HepG2 (cell line): ENCODE data around the gene P2RX6. TPM values are rescaled to one million over a fixed set of nuclear protein-coding genes. Genes with fewer than 3 reads are reported as not detected.

Experiments
- ATAC-seq: fragments of 200-7000 bp; cut with Tn5 transposase; 3 replicates; pipeline ENCODE4 v1.9.1; 2020; ENCODE audit warnings: mild to moderate bottlenecking, moderate library complexity
- Bru-seq: library from RNA; stranded (reverse); fragments of 400-500 nt; gene quantifications from one replicate; lab custom pipeline; 2021; lab: Mats Ljungman, UMichigan
- BruChase-seq, 2 experiments: library from RNA; stranded (reverse); fragments of 400-500 nt; gene quantifications; one replicate each; lab custom pipeline; 2021; lab: Mats Ljungman, UMichigan
- BruUV-seq: library from RNA; stranded (reverse); fragments of 400-500 nt; replicated peaks from 2 replicates; lab custom pipeline; 2021; lab: Mats Ljungman, UMichigan
- CTCF ChIA-PET: fragments of 300-600 bp; formaldehyde crosslinking; extraction: SDS; loops from one replicate; lab custom pipeline; 2021; ENCODE audit warnings: low total read pairs, inconsistent platforms, low intra/inter-chr PET ratio; lab: Yijun Ruan, JAX
- POLR2A ChIA-PET: fragments of 350-600 bp; sonication (Branson Sonifier 250); formaldehyde crosslinking; loops from one replicate; lab custom pipeline; 2020; ENCODE audit warnings: antibody characterized with exemption, inconsistent platforms; lab: Yijun Ruan, JAX
- DNase-seq: peaks from one replicate; pipeline ENCODE4 v3.0.0-alpha.2; 2015; ENCODE audit warnings: low spot score
- FAIRE-seq: peaks from 3 replicates; lab custom pipeline; 2011; peaks lifted over from hg19 to GRCh38; lab: Jason Lieb, UNC
- H2AFZ ChIP-seq: one replicate; pipeline ENCODE4 v1.6.1; 2011; ENCODE audit warnings: low read length, inconsistent platforms
- H3K27ac ChIP-seq: fragments of 300-600 bp; 3 replicates; pipeline ENCODE4 v1.8.0; 2011; ENCODE audit warnings: mixed run types, mild to moderate bottlenecking, mixed read lengths, low read length, inconsistent platforms; ENCODE audit not compliant: insufficient read depth; ENCODE audit errors: extremely low read length
- H3K27me3 ChIP-seq, 2 experiments: fragments of 200-600 bp in 1 of 2; 2 replicates in 1 of 2; 3 replicates in 1 of 2; pipeline versions ENCODE4 v1.6.0 to v1.8.0; 2011; ENCODE audit warnings: low read length in 2 of 2, mild to moderate bottlenecking in 2 of 2, moderate library complexity in 2 of 2, inconsistent platforms in 1 of 2; ENCODE audit not compliant: insufficient read depth in 2 of 2, control insufficient read depth in 1 of 2
- H3K36me3 ChIP-seq, 2 experiments: fragments of 200-600 bp in 1 of 2; replicated peaks in 1 of 2; 2 replicates in 1 of 2; 3 replicates in 1 of 2; pipeline versions ENCODE4 v1.5.1 to v1.8.0; 2011; ENCODE audit warnings: low read length in 2 of 2, inconsistent platforms in 1 of 2; ENCODE audit not compliant: insufficient read depth in 2 of 2, control insufficient read depth in 1 of 2
- H3K4me1 ChIP-seq: 2 replicates; pipeline ENCODE4 v1.5.1; 2012; ENCODE audit warnings: low read length, inconsistent platforms; ENCODE audit not compliant: insufficient read depth
- H3K4me2 ChIP-seq: 2 replicates; pipeline ENCODE4 v1.6.0; 2011; ENCODE audit warnings: low read depth, low read length, inconsistent platforms
- H3K4me3 ChIP-seq, 3 experiments: fragments of 200-600 bp in 1 of 3; sonication (generic), shearing (Covaris generic) in 1 of 3; replicated peaks in 1 of 3; 2 replicates each; pipeline ENCODE4 v1.5.1; 2011 to 2016; ENCODE audit warnings: low read length in 3 of 3, inconsistent platforms in 2 of 3, low read depth in 2 of 3, mild to moderate bottlenecking in 2 of 3, control low read depth in 1 of 3, mixed read lengths in 1 of 3; ENCODE audit not compliant: insufficient read depth in 1 of 3
- H3K79me2 ChIP-seq: one replicate; pipeline ENCODE4 v1.6.1; 2011; ENCODE audit warnings: low read length, inconsistent platforms; ENCODE audit not compliant: insufficient read depth
- H3K9ac ChIP-seq: 2 replicates; pipeline ENCODE4 v1.6.0; 2011; ENCODE audit warnings: mild to moderate bottlenecking, low read depth, low read length, inconsistent platforms; ENCODE audit not compliant: insufficient read depth
- H3K9me3 ChIP-seq: 2 replicates; pipeline ENCODE4 v1.5.1; 2012; ENCODE audit warnings: mild to moderate bottlenecking, low read length
- H4K20me1 ChIP-seq: 2 replicates; pipeline ENCODE4 v1.6.0; 2011; ENCODE audit warnings: inconsistent platforms, mild to moderate bottlenecking, low read length, moderate library complexity; ENCODE audit not compliant: insufficient read depth
- ELF3 ChIP-seq: IDR thresholded peaks from 2 replicates; pipeline ENCODE4 v1.6.1; 2016; ENCODE audit warnings: missing genetic modification reagents, missing compliant biosample characterization
- EP300 ChIP-seq, 3 experiments: sonication (generic) in 1 of 3; formaldehyde crosslinking in 1 of 3; IDR thresholded peaks; 2 replicates each; pipeline versions ENCODE4 v1.5.1 to v1.6.1; 2011 to 2020; ENCODE audit warnings: low read depth in 2 of 3, low read length in 2 of 3, borderline replicate concordance in 1 of 3, improper control_type of control experiment in 1 of 3, mild to moderate bottlenecking in 1 of 3, missing genetic modification reagents in 1 of 3, moderate library complexity in 1 of 3
- KLF6 ChIP-seq: IDR thresholded peaks from 2 replicates; pipeline ENCODE4 v1.8.0; 2016; ENCODE audit warnings: missing biosample characterization, missing genetic modification reagents
- NR2F6 ChIP-seq, 2 experiments: IDR thresholded peaks; 2 replicates each; pipeline ENCODE4 v1.6.1; 2016; ENCODE audit warnings: antibody characterized with exemption in 1 of 2, mild to moderate bottlenecking in 1 of 2
- PITX1 ChIP-seq: sonication (generic); formaldehyde crosslinking; IDR thresholded peaks from 2 replicates; pipeline ENCODE4 v1.5.1; 2020; ENCODE audit warnings: mild to moderate bottlenecking, missing genetic modification reagents
- TARDBP ChIP-seq: sonication (generic); formaldehyde crosslinking; IDR thresholded peaks from 2 replicates; pipeline ENCODE4 v1.8.0; 2022; ENCODE audit warnings: mild to moderate bottlenecking, missing genetic modification reagents
- ZKSCAN8 ChIP-seq: IDR thresholded peaks from 2 replicates; pipeline ENCODE4 v1.6.1; 2016; ENCODE audit warnings: borderline replicate concordance, missing genetic modification reagents, missing compliant biosample characterization
- WGBS: methylation state at CpG from one replicate; pipeline ENCODE4 v1.1.6; 2017; ENCODE audit warnings: low lambda C conversion rate; 5-methylcytosine and 5-hydroxymethylcytosine counted together
- in situ Hi-C: cut with HindIII; loops from 2 replicates; pipeline ENCODE4 v1.10.0; 2017; ENCODE audit warnings: low pct_unique_long_range_greater_than_20kb; ENCODE audit not compliant: extremely low pct_ligation_motif_present
- intact Hi-C: fragments of 100-400 bp; cut with micrococcal nuclease; formaldehyde crosslinking; loops from one replicate; pipeline ENCODE4 v1.10.0; 2022; ENCODE audit not compliant: unreplicated experiment
- long read RNA-seq, 2 experiments: library from RNA in 1 of 2; library from polyadenylated mRNA in 1 of 2; stranded (forward) in 1 of 2; unstranded in 1 of 2; transcript quantifications; one replicate each; pipeline ENCODE4 v2.0.0, GENCODE V29; 2019 to 2022
- polyA minus RNA-seq, 3 experiments: library from RNA; depleted of rRNA, polyadenylated mRNA; stranded (reverse); fragments of >200 nt; gene quantifications; 2 replicates each; pipeline ENCODE4 v1.2.3, GENCODE V29; 2011; ENCODE audit warnings: low replicate concordance in 1 of 3
- polyA plus RNA-seq, 8 experiments: library from polyadenylated mRNA; depleted of rRNA in 3 of 8; stranded (reverse) in 7 of 8; unstranded in 1 of 8; fragments of >200 nt; fragmentation: Illumina TruSeq in 4 of 8; extraction: Trizol in 4 of 8; gene quantifications; 2 replicates each; pipeline versions ENCODE4 v1.2.1 to v1.2.3, GENCODE V29; 2011 to 2016; ENCODE audit warnings: low read depth in 4 of 8, missing spikeins in 1 of 8, mixed read lengths in 1 of 8; ENCODE audit not compliant: insufficient read depth in 1 of 8
- total RNA-seq, 5 experiments: library from RNA; depleted of rRNA; stranded (reverse); fragments of >200 nt; fragmentation: Illumina TruSeq; extraction: Trizol; gene quantifications; 2 replicates each; pipeline ENCODE4 v1.2.3, GENCODE V29; 2016; ENCODE audit warnings: low read depth in 1 of 5
- TF ChIP-seq, protein P1 (sequence below): sonication (generic); formaldehyde crosslinking; IDR thresholded peaks from 2 replicates; pipeline ENCODE4 v1.4.0; 2020; ENCODE audit warnings: missing genetic modification reagents
- TF ChIP-seq, protein P2 (sequence below): sonication (generic); formaldehyde crosslinking; conservative IDR thresholded peaks from 2 replicates; pipeline ENCODE4 v1.4.0; 2020; ENCODE audit warnings: missing genetic modification reagents

P2RX6 gene
- total RNA-seq (2016; rRNA removed; fragmentation: Illumina TruSeq; extraction: Trizol) (0.04 TPM in 1 of 2 replicates, not detected in the other), polyA plus RNA-seq (2011; rRNA removed) (0.12 and 0.20 TPM in 2 replicates), polyA minus RNA-seq (2011; rRNA and poly(A)+ RNA removed; ENCODE audit: low replicate concordance) (0.46 and 5.4 TPM in 2 replicates), Bru-seq, nascent RNA (percentile 14 among the genes with signal in this experiment), BruChase-seq, experiment 1, labeled RNA remaining after a 6-hour chase (percentile 11 among the genes with signal in this experiment), BruChase-seq, experiment 2, labeled RNA remaining after a 2-hour chase (percentile 7 among the genes with signal in this experiment)
- not detected in 2 replicates for total RNA-seq (2016; cell fraction: cytosol; rRNA removed; fragmentation: Illumina TruSeq; extraction: Trizol; ENCODE audit: low read depth)
- not detected in 2 replicates for total RNA-seq (2016; cell fraction: insoluble cytoplasmic fraction; rRNA removed; fragmentation: Illumina TruSeq; extraction: Trizol)
- not detected in 2 replicates for total RNA-seq (2016; cell fraction: membrane; rRNA removed; fragmentation: Illumina TruSeq; extraction: Trizol)
- total RNA-seq (2016; cell fraction: nucleus; rRNA removed; fragmentation: Illumina TruSeq; extraction: Trizol) = not detected in 2 replicates
- 0.06 and 0.19 TPM in 2 replicates for polyA plus RNA-seq (2011; cell fraction: cytosol; rRNA removed)
- 0.66 and 1.2 TPM in 2 replicates for polyA plus RNA-seq (2011; cell fraction: nucleus; rRNA removed)
- 0.07 and 0.25 TPM in 2 replicates for polyA plus RNA-seq (2012)
- polyA plus RNA-seq (2016; cell fraction: cytosol; fragmentation: Illumina TruSeq; extraction: Trizol; ENCODE audit: low read depth) = not detected in 2 replicates
- polyA plus RNA-seq (2016; cell fraction: insoluble cytoplasmic fraction; fragmentation: Illumina TruSeq; extraction: Trizol; ENCODE audit: low read depth) = not detected in 2 replicates
- polyA plus RNA-seq (2016; cell fraction: membrane; fragmentation: Illumina TruSeq; extraction: Trizol; ENCODE audit: low read depth) = not detected in 2 replicates
- not detected in 2 replicates for polyA plus RNA-seq (2016; cell fraction: nucleus; fragmentation: Illumina TruSeq; extraction: Trizol; ENCODE audit: insufficient read depth, low read depth)
- polyA minus RNA-seq (2011; cell fraction: cytosol; rRNA and poly(A)+ RNA removed) = not detected in 2 replicates
- 0.50 TPM in 1 of 2 replicates, not detected in the other for polyA minus RNA-seq (2011; cell fraction: nucleus; rRNA and poly(A)+ RNA removed)
- long read RNA-seq, experiment 1 = 0 reads
- long read RNA-seq, experiment 2 = 0 reads

DNA sequence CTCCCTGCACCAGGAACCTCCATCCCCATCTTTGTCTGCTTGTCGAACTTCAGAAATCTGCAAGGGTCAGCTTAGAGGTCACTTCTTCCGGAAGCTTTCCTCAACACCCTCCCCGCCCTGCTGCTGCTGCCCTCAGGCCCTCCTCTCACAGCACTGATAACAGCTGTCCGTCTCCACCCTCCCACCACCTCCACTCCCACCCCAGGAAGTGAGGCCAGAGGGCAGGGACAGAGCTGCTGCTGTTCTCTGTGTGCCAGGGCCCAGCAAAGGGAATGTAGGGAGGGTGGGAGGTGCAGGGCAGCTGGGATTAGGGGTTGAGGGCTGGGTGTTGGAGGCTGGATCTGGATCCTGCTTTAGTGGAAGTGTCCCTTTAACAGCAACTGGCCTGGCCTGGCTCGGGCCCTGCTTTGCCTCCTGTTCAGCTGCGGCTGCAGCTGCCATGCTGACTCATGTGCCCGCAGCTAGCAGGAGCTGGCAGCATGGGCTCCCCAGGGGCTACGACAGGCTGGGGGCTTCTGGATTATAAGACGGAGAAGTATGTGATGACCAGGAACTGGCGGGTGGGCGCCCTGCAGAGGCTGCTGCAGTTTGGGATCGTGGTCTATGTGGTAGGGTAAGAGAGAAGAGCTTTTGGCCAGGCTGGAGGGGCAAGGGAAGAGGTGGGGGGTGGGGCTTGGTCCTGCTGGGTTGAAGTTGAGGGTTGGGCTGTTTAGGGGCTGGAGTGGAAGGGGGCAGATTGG lies at the start of gene P2RX6:
TSS of gene P2RX6 (plus strand) at position 440 of the 740 bp plus-strand sequence. CDS start at position 450, 10 bp downstream.
- Histone ChIP-seq H3K27ac (no peak within 1 kb of the TSS), H3K36me3 (no peaks in the 10 kb centered on the region), H3K4me1 (peaks cover 51% of the 10 kb centered on the region), H3K4me3 (peak within 1 kb of the TSS; percentile 40 to 67 (median 45); a peak in 5 of 6 replicates), H3K4me2 (peak within 1 kb of the TSS; percentile 85), H4K20me1 (no peaks in the 10 kb centered on the region), H2AFZ (no peak within 1 kb of the TSS), H3K79me2 (no peaks in the 10 kb centered on the region), H3K9ac (peak within 1 kb of the TSS; percentile 56), H3K27me3 (peaks cover 0 to 9% of the 10 kb centered on the region in 2 experiments; a peak in 1 of 5 replicates), H3K9me3 (no peaks in the 10 kb centered on the region)
- CTCF ChIA-PET = no interaction called here
- intact Hi-C loops (no loop called here), in situ Hi-C loops (no loop called here)
- FAIRE-seq (peak; percentile 90), DNase-seq (peak; percentile 78), ATAC-seq (peak; percentile 91)
- 15% methylated on average over 10 of the region's 12 CpGs for WGBS
- POLR2A ChIA-PET = interaction anchor here (1.1 to 3.4 kb wide), 6 partner anchors 12 to 64 kb away, joined by 3 to 31 read pairs (median 5); partner anchors contain the start of genes LZTR1 and THAP7
- no TSS peak for BruUV-seq
- 0 out of 2 replicates have a peak, but pooled peaks have one; percentile 37 for TF ChIP-seq KLF6 (CRISPR knock-in tag)
- 0 out of 2 replicates have a peak, but pooled peaks have one; percentile 18 for TF ChIP-seq PITX1 (CRISPR knock-in tag)
- TF ChIP-seq, protein P1, sequence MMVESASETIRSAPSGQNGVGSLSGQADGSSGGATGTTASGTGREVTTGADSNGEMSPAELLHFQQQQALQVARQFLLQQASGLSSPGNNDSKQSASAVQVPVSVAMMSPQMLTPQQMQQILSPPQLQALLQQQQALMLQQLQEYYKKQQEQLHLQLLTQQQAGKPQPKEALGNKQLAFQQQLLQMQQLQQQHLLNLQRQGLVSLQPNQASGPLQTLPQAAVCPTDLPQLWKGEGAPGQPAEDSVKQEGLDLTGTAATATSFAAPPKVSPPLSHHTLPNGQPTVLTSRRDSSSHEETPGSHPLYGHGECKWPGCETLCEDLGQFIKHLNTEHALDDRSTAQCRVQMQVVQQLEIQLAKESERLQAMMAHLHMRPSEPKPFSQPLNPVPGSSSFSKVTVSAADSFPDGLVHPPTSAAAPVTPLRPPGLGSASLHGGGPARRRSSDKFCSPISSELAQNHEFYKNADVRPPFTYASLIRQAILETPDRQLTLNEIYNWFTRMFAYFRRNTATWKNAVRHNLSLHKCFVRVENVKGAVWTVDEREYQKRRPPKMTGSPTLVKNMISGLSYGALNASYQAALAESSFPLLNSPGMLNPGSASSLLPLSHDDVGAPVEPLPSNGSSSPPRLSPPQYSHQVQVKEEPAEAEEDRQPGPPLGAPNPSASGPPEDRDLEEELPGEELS (CRISPR knock-in tag) = peak; percentile 41; the same call in 1 of the 2 replicates
- TF ChIP-seq TARDBP (CRISPR knock-in tag) = peak; percentile 69; the same call in 1 of the 2 replicates
- TF ChIP-seq, protein P2, sequence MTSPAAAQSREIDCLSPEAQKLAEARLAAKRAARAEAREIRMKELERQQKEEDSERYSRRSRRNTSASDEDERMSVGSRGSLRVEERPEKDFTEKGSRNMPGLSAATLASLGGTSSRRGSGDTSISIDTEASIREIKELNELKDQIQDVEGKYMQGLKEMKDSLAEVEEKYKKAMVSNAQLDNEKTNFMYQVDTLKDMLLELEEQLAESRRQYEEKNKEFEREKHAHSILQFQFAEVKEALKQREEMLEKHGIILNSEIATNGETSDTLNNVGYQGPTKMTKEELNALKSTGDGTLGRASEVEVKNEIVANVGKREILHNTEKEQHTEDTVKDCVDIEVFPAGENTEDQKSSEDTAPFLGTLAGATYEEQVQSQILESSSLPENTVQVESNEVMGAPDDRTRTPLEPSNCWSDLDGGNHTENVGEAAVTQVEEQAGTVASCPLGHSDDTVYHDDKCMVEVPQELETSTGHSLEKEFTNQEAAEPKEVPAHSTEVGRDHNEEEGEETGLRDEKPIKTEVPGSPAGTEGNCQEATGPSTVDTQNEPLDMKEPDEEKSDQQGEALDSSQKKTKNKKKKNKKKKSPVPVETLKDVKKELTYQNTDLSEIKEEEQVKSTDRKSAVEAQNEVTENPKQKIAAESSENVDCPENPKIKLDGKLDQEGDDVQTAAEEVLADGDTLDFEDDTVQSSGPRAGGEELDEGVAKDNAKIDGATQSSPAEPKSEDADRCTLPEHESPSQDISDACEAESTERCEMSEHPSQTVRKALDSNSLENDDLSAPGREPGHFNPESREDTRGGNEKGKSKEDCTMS (CRISPR knock-in tag) = no peak
- peak in 1 of 2 experiments; percentile 8; a peak in 1 of 4 replicates for TF ChIP-seq EP300 (IDR thresholded peaks at IDR 0.05; ENCODE audit: low read depth in 2 of 2, low read length in 2 of 2)
- TF ChIP-seq EP300 (CRISPR knock-in tag; IDR thresholded peaks at IDR 0.05; ENCODE audit: borderline replicate concordance) = no peak
- peak; percentile 30; the same call in 1 of the 2 replicates for TF ChIP-seq ELF3
- no peak for TF ChIP-seq ZKSCAN8 (CRISPR knock-in tag)
- peak; percentile 94 for TF ChIP-seq NR2F6 (IDR thresholded peaks at IDR 0.05)
- peak; percentile 96 for TF ChIP-seq NR2F6 (CRISPR knock-in tag; IDR thresholded peaks at IDR 0.05)
